Upper lobe of left lung (tissue), 6 donors: ENCODE measurements around the gene ATG5. TPM values are rescaled to one million over a fixed set of nuclear protein-coding genes. Genes with fewer than 3 reads are reported as not detected.

Experiments used
- ATAC-seq, 2 donors: fragments of 200-7000 bp; cut with Tn5 transposase; one replicate each; pipeline ENCODE4 v1.9.1; 2022; ENCODE audit warnings: mild to moderate bottlenecking in 2 of 2, moderate library complexity in 2 of 2; ENCODE audit not compliant: low FRiP score in 2 of 2
- DNase-seq, 2 donors: peaks; one replicate each; pipeline ENCODE4 v3.0.0-alpha.2; 2019 to 2020
- H3K27ac ChIP-seq, 4 donors: fragments of 200-600 bp; sonication (generic); one replicate each; pipeline ENCODE4 v1.5.1; 2016 to 2019
- H3K27me3 ChIP-seq, 4 donors: fragments of 200-600 bp; sonication (generic); one replicate each; pipeline ENCODE4 v1.5.1; 2017 to 2019
- H3K36me3 ChIP-seq, 4 donors: fragments of 200-600 bp; sonication (generic); one replicate each; pipeline ENCODE4 v1.5.1; 2016 to 2019
- H3K4me1 ChIP-seq, 4 donors: fragments of 200-600 bp; sonication (generic); one replicate each; pipeline ENCODE4 v1.5.1; 2018 to 2019
- H3K4me3 ChIP-seq, 4 donors: fragments of 200-600 bp; sonication (generic); one replicate each; pipeline ENCODE4 v1.5.1; 2017 to 2019; ENCODE audit warnings: mild to moderate bottlenecking in 2 of 4, moderate library complexity in 1 of 4
- H3K9me3 ChIP-seq, 4 donors: fragments of 200-600 bp; sonication (generic); one replicate each; pipeline ENCODE4 v1.5.1; 2018 to 2019
- CTCF ChIP-seq, 6 experiments: fragments of 450-650 bp in 4 of 6; fragments of 200-600 bp in 2 of 6; sonication (generic) in 2 of 6; IDR thresholded peaks; one replicate each; pipeline ENCODE4 v1.5.1; 2016 to 2019; ENCODE audit warnings: antibody characterized with exemption in 6 of 6
- EP300 ChIP-seq, 4 donors: sonication (generic); formaldehyde crosslinking; IDR thresholded peaks; one replicate each; pipeline ENCODE4 v1.5.1; 2017; ENCODE audit warnings: antibody characterized with exemption in 4 of 4, control low read depth in 2 of 4
- POLR2A ChIP-seq, 4 donors: fragments of 450-650 bp; IDR thresholded peaks; one replicate each; pipeline ENCODE4 v1.5.1; 2016 to 2017; ENCODE audit warnings: antibody characterized with exemption in 4 of 4, mild to moderate bottlenecking in 2 of 4
- POLR2AphosphoS5 ChIP-seq, 2 donors: sonication (generic); formaldehyde crosslinking; IDR thresholded peaks; one replicate each; pipeline ENCODE4 v1.5.1; 2017; ENCODE audit warnings: antibody characterized with exemption in 2 of 2
- WGBS, 2 donors: methylation state at CpG; one replicate each; pipeline ENCODE4 v1.1.5; 2017 to 2018; 5-methylcytosine and 5-hydroxymethylcytosine counted together
- total RNA-seq, 6 donors: library from RNA; depleted of rRNA in 4 of 6; stranded (reverse); fragments of >200 nt in 4 of 6; gene quantifications; one replicate each; pipeline versions ENCODE4 v1.1.0 to v1.2.1, GENCODE V29; 2016 to 2021
- donor health status: DM: no; HTN: no; CAD: no; lungs with moderate emphysema.
- donor health status: DM: no; HTN: yes; CAD: no; lungs with severe emphysema.

Gene ATG5
- total RNA-seq, 6 donors from 2014 or later: 25.8 to 55.1 (median 28.7) TPM

DNA sequence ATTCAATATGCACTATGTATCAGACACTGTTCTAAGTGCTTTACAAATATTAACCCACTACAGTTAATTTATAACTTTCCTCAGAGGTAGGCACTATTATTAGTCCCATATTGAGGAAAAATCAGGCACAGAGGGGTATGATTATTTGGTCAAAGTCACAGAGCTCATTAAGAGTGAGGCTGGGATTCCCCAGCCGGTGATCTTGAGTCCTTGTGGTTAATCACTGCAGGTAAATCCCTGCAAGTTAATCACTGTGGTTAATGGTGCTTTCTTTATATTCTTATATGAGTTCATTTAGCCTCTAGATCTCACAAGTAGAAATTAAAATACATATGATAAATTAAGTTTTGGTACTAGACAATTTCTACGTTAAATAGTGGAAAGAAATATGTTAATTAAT, 44.2 kb upstream of the ATG5 start:
- no peak for ATAC-seq
- Histone ChIP-seq H3K4me1 (no peaks in the 10 kb centered on the region), H3K36me3 (no peaks in the 10 kb centered on the region), H3K4me3 (no peak overlapping the region), H3K27me3 (no peaks in the 10 kb centered on the region), H3K27ac (no peak overlapping the region), H3K9me3 (no peaks in the 10 kb centered on the region)
- 65 to 73% methylated on average over 2 of the region's 2 CpGs for WGBS, 2 donors
- no peak for DNase-seq
- TF ChIP-seq CTCF (IDR thresholded peaks at IDR 0.05) (no peak), POLR2AphosphoS5 (IDR thresholded peaks at IDR 0.05) (no peak), EP300 (IDR thresholded peaks at IDR 0.05) (no peak), POLR2A (IDR thresholded peaks at IDR 0.05) (no peak)

DNA sequence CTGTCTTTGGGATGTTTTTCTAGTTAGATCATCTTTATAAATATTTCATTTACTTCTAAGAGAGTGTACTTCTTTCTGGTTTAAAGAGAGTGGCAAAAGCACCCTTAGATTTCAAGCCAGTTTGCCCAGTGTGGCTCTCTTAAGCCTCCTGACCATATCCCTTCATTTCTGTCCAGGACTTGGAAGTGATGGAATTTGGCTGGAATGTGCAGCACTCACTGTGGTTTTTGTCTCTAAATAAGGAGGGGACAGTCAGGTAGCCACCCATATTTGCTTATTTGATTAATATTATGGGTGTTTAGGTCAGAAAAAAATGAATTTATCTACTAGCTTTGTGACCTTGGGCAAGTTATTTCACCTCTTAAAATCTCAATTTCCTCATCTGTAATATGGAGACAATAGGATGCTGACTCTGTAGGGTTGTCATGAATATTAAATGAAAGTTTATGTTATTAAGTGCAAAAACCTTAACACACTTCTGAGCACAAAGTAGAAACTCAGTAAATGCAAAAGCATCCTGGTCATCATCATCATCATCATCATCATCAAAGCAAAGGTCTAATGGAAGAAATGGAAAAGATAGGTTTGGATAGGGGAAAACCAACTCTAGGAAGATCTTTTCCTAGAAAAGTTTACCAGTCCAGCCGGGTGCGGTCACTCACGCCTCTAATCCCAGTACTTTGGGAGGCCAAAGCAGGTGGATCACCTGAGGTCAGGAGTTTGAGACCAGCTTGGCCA, 38.0 kb upstream of the ATG5 start:
- ATAC-seq: no peak
- no peak for DNase-seq
- no peak for TF ChIP-seq EP300 (IDR thresholded peaks at IDR 0.05)
- no peak for TF ChIP-seq POLR2AphosphoS5 (IDR thresholded peaks at IDR 0.05)
- no peak for TF ChIP-seq POLR2A (IDR thresholded peaks at IDR 0.05)
- no peak for TF ChIP-seq CTCF (IDR thresholded peaks at IDR 0.05)
- Histone ChIP-seq H3K4me3 (no peak overlapping the region), H3K27me3 (peaks cover 0 to 14% (median 9%) of the 10 kb centered on the region in 4 donors), H3K27ac (no peak overlapping the region), H3K36me3 (no peaks in the 10 kb centered on the region), H3K4me1 (peaks cover 8 to 16% (median 13%) of the 10 kb centered on the region in 4 donors), H3K9me3 (no peaks in the 10 kb centered on the region)
- WGBS, 2 donors: 87 to 95% methylated on average over 3 of the region's 3 CpGs

DNA sequence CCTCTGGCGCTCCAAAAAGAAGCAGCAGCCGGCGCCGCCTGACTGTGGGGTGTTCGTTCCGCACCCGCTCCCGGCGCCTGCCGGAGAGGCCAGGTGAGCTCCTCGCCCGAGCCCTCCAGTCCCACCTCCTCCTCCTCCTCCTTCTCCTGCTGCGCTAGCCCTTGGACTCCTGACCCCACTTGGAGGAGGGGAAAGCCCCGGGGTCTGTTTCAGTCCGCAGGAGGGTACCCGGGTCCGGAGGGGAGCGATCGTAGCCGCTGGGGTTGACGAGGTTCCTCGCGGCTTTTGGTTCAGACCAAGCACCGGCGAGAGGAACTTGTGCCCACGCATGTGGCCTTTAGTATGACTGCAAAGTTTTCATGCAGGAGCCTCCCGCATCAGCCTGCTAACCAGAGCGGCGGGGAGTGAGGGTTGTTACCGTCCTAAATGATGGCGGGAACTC, 35.5 kb upstream of the ATG5 start:
- no peaks in the 10 kb centered on the region for H3K9me3 ChIP-seq
- H3K4me1 ChIP-seq: peaks cover 8 to 16% (median 13%) of the 10 kb centered on the region in 4 donors
- H3K27me3 ChIP-seq: peaks cover 0 to 14% (median 9%) of the 10 kb centered on the region in 4 donors
- 6 to 7% methylated on average over 16 to 30 of the region's 31 CpGs for WGBS, 2 donors
- DNase-seq (peak in 1 of 2 donors; percentile 32), ATAC-seq (peak in 1 of 2 donors; percentile 58)
- no peak overlapping the region for H3K27ac ChIP-seq
- TF ChIP-seq POLR2AphosphoS5 (IDR thresholded peaks at IDR 0.05): no peak
- TF ChIP-seq EP300 (IDR thresholded peaks at IDR 0.05): no peak
- TF ChIP-seq POLR2A (IDR thresholded peaks at IDR 0.05): no peak
- TF ChIP-seq CTCF (IDR thresholded peaks at IDR 0.05): no peak
- no peaks in the 10 kb centered on the region for H3K36me3 ChIP-seq
- peak overlapping the region in 3 of 4 donors; percentile 44 to 56 (median 53) for H3K4me3 ChIP-seq

DNA sequence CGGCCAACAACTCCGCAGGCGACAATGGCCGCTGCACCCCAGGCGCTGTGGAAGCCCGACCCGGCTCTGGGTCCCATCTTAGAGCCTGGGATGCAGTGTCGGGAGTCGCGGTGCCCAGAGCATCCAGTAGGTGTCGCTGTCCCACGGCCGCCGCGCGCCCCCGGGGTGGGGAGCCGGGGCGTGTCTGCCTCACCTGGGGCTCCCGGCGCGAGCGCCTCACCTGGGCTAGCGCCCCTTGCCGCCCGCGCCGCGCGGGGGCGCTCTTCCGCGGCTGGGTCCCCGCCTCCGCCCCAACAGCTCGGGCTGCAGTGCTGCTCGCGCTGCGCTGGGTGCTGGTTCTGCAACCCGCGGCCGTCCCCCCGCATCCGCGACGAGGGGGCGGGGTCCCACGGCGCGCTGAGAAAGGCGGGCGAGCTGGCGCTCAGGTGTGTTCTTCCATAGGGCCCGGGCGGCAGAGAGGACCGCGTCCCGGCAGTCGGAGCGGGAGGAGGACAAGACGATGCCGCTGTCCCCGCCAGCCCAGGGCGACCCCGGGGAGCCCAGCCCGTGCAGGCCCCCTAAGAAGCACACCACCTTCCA, 34.9 kb upstream of the ATG5 start, which contains the start of gene CRYBG1:
Gene CRYBG1, plus strand, starts transcription at position 308 of the 579 bp plus-strand sequence. Its CDS starts 192 bp downstream, at position 500.
- H3K27me3 ChIP-seq: peaks cover 0 to 14% (median 9%) of the 10 kb centered on the region in 4 donors
- peak within 1 kb of the TSS in 3 of 4 donors; percentile 44 to 56 (median 53) for H3K4me3 ChIP-seq
- H3K4me1 ChIP-seq: peaks cover 8 to 16% (median 13%) of the 10 kb centered on the region in 4 donors
- no peak within 1 kb of the TSS for H3K27ac ChIP-seq
- peak; percentile 82 to 95 for DNase-seq
- H3K9me3 ChIP-seq: no peaks in the 10 kb centered on the region
- TF ChIP-seq EP300 (IDR thresholded peaks at IDR 0.05) (no peak), CTCF (IDR thresholded peaks at IDR 0.05) (peak; percentile 79 to 96 (median 91))
- ATAC-seq: peak; percentile 92 to 95
- H3K36me3 ChIP-seq: no peaks in the 10 kb centered on the region
- 0% methylated on average over 23 of the region's 66 CpGs; no CpG with 5 or more reads in 1 of the 2 donors for WGBS, 2 donors
